Gastrocnemius medialis (tissue), 4 donors: Measurements from ENCODE around the gene RAB5IF. TPM values are rescaled to one million over a fixed set of nuclear protein-coding genes. Genes with fewer than 3 reads are reported as not detected.
"Not testable (repeated sequence)": the region's sequence is repeated elsewhere in the genome, so short reads cannot be mapped to it uniquely, and the experiment has no call there.

ENCODE experiments used
- ATAC-seq, 2 donors: fragments of 150-250 bp; one replicate each; pipeline ENCODE4 v1.9.1; 2016
- DNase-seq, 2 donors: peaks; one replicate each; pipeline ENCODE4 v3.0.0-alpha.2; 2019
- H3K27ac ChIP-seq, 4 donors: fragments of 200-600 bp; sonication (generic); 1 replicate in 1 of 4; 2 replicates in 3 of 4; pipeline ENCODE4 v1.5.1; 2016 to 2018; ENCODE audit warnings: mild to moderate bottlenecking in 2 of 4, moderate library complexity in 1 of 4
- H3K27me3 ChIP-seq, 3 donors: fragments of 200-600 bp; sonication (generic) in 2 of 3; 1 replicate in 1 of 3; 2 replicates in 2 of 3; pipeline versions ENCODE4 v1.5.1 to v1.6.0; 2016 to 2019; ENCODE audit warnings: mild to moderate bottlenecking in 1 of 3, moderate library complexity in 1 of 3
- H3K36me3 ChIP-seq, 2 donors: fragments of 200-600 bp; sonication (generic) in 1 of 2; one replicate each; pipeline ENCODE4 v1.5.1; 2017 to 2018
- H3K4me1 ChIP-seq, 2 donors: fragments of 200-600 bp; sonication (generic) in 1 of 2; one replicate each; pipeline ENCODE4 v1.5.1; 2016 to 2017; ENCODE audit warnings: mild to moderate bottlenecking in 2 of 2
- H3K4me3 ChIP-seq, 4 donors: fragments of 200-600 bp; sonication (generic) in 3 of 4; 1 replicate in 1 of 4; 2 replicates in 3 of 4; pipeline ENCODE4 v1.5.1; 2016 to 2019; ENCODE audit warnings: mild to moderate bottlenecking in 2 of 4
- H3K9me3 ChIP-seq, 3 donors: fragments of 200-600 bp; sonication (generic) in 2 of 3; 1 replicate in 1 of 3; 2 replicates in 2 of 3; pipeline ENCODE4 v1.5.1; 2016 to 2019
- CTCF ChIP-seq, 5 experiments: fragments of 450-650 bp in 3 of 5; fragments of 200-600 bp in 2 of 5; sonication (generic) in 2 of 5; IDR thresholded peaks in 4 of 5; conservative IDR thresholded peaks in 1 of 5; 1 replicate in 4 of 5; 2 replicates in 1 of 5; pipeline ENCODE4 v1.5.1; 2016 to 2019; ENCODE audit warnings: antibody characterized with exemption in 5 of 5, mild to moderate bottlenecking in 3 of 5, moderate library complexity in 3 of 5
- POLR2A ChIP-seq, 2 donors: fragments of 450-650 bp; IDR thresholded peaks; one replicate each; pipeline ENCODE4 v1.6.1; 2017; ENCODE audit warnings: antibody characterized with exemption in 2 of 2, mild to moderate bottlenecking in 2 of 2, moderate library complexity in 2 of 2
- in situ Hi-C, 4 donors: fragments of 200-750 bp; cut with MboI; loops; one replicate each; pipeline versions ENCODE4 v1.15.0 to v1.8.0; 2017; ENCODE audit warnings: low sequenced_read_pairs in 4 of 4
- intact Hi-C: fragments of 100-400 bp; cut with DNase I; formaldehyde crosslinking; loops from one replicate; pipeline ENCODE4 v1.15.1; 2023; ENCODE audit warnings: low total_unique reads
- total RNA-seq, 4 donors: library from RNA; depleted of rRNA; stranded (reverse); fragments of >200 nt; gene quantifications; one replicate each; pipeline versions ENCODE4 v1.1.0 to v1.2.3, GENCODE V29; 2016

Gene RAB5IF
- total RNA-seq, result 100 to 1,000 TPM; 215 to 768 (median 545) TPM

- peak within 1 kb of the TSS; percentile 75 to 97 (median 90) for H3K4me3 ChIP-seq
- peaks cover 21 to 25% of the 10 kb centered on the region in 2 donors for H3K4me1 ChIP-seq
- no peaks in the 10 kb centered on the region for H3K9me3 ChIP-seq
- ATAC-seq (peak; percentile 91 to 93), DNase-seq (peak; percentile 97 to 99)
- intact Hi-C loops, result loop anchor here (1.0 to 5.0 kb wide), 6 partner anchors 31 to 402 kb away; partner anchors contain the start of gene NDRG3
- peak; percentile 81 to 97 (median 91) for TF ChIP-seq CTCF (IDR thresholded peaks at IDR 0.05 in 4 of 5, conservative IDR thresholded peaks at IDR 0.05 in 1 of 5)
- peak; percentile 88 to 89 for TF ChIP-seq POLR2A (IDR thresholded peaks at IDR 0.05)
- H3K36me3 ChIP-seq, result peaks cover 2 to 30% of the 10 kb centered on the region in 2 donors
- in situ Hi-C loops, result loop anchor here in 3 of 4 donors (10.0 to 25.0 kb wide), 4 partner anchors 51 to 393 kb away; no protein-coding TSS in a partner anchor
- H3K27ac ChIP-seq, result peak within 1 kb of the TSS; percentile 79 to 98 (median 90)
- no peaks in the 10 kb centered on the region for H3K27me3 ChIP-seq
Measured at GRCh38 chr20:36605399-36606157, at the start of gene RAB5IF. RAB5IF (plus strand) TSS chr20:36605779; CDS start chr20:36605952, 173 bp downstream.

GRCh38 chr20:36562724-36563123 is 42.9 kb upstream of the RAB5IF start:
- no peak for DNase-seq
- H3K4me1 ChIP-seq, result no peaks in the 10 kb centered on the region
- H3K27ac ChIP-seq, result no peak overlapping the region
- in situ Hi-C loops (no loop called here), intact Hi-C loops (no loop called here)
- peaks cover 0 to 4% (median 0%) of the 10 kb centered on the region in 3 donors for H3K9me3 ChIP-seq
- no peaks in the 10 kb centered on the region for H3K36me3 ChIP-seq
- no peak for ATAC-seq
- no peak for TF ChIP-seq POLR2A (IDR thresholded peaks at IDR 0.05)
- TF ChIP-seq CTCF (IDR thresholded peaks at IDR 0.05 in 4 of 5, conservative IDR thresholded peaks at IDR 0.05 in 1 of 5), result no peak
- H3K4me3 ChIP-seq, result no peak overlapping the region
- no peaks in the 10 kb centered on the region for H3K27me3 ChIP-seq

- ATAC-seq, result no peak
- DNase-seq, result no peak
Measured at GRCh38 chr20:36563374-36563773, 42.2 kb upstream of the RAB5IF start.

GRCh38 chr20:36564078-36564725 is 41.4 kb upstream of the RAB5IF start:
- in situ Hi-C loops, result not testable (repeated sequence)

More at GRCh38 chr20:36563374-36563773, 42.2 kb upstream of the RAB5IF start:
- TF ChIP-seq CTCF (IDR thresholded peaks at IDR 0.05 in 4 of 5, conservative IDR thresholded peaks at IDR 0.05 in 1 of 5), result no peak
- no peak for TF ChIP-seq POLR2A (IDR thresholded peaks at IDR 0.05)
- no peaks in the 10 kb centered on the region for H3K27me3 ChIP-seq
- H3K27ac ChIP-seq, result no peak overlapping the region
- intact Hi-C loops, result no loop called here
- H3K4me1 ChIP-seq, result no peaks in the 10 kb centered on the region
- H3K9me3 ChIP-seq, result peaks cover 0 to 4% (median 0%) of the 10 kb centered on the region in 3 donors
- H3K4me3 ChIP-seq, result no peak overlapping the region
- H3K36me3 ChIP-seq, result no peaks in the 10 kb centered on the region
- in situ Hi-C loops, result no loop called here

GRCh38 chr20:36564726-36565121 is 40.9 kb upstream of the RAB5IF start:
- in situ Hi-C loops, H3K36me3 ChIP-seq, ATAC-seq, DNase-seq, intact Hi-C loops, H3K4me1 ChIP-seq, H3K9me3 ChIP-seq, H3K27ac ChIP-seq, H3K4me3 ChIP-seq, H3K27me3 ChIP-seq: not testable (repeated sequence)

More at GRCh38 chr20:36564078-36564725, 41.4 kb upstream of the RAB5IF start:
- intact Hi-C loops, H3K36me3 ChIP-seq, H3K27me3 ChIP-seq, ATAC-seq, DNase-seq, H3K4me3 ChIP-seq, H3K9me3 ChIP-seq, H3K4me1 ChIP-seq, H3K27ac ChIP-seq: not testable (repeated sequence)
